GM12864 (cell line): ENCODE measurements around the gene UBE2N.

ENCODE experiments used
- DNase-seq: peaks from one replicate; pipeline ENCODE4 v3.0.0-alpha.2; 2011; ENCODE audit warnings: low read depth
- H3K4me3 ChIP-seq: 2 replicates; pipeline ENCODE4 v1.5.1; 2011; ENCODE audit warnings: mild to moderate bottlenecking, low read depth, low read length, control low read depth
- CTCF ChIP-seq: IDR thresholded peaks from 2 replicates; pipeline ENCODE4 v1.5.1; 2011; ENCODE audit warnings: low read depth, mild to moderate bottlenecking, moderate library complexity, low read length, control low read depth, inconsistent platforms; ENCODE audit errors: missing control alignments

Gene UBE2N

GRCh38 chr12:93460003-93460402 is 18.3 kb upstream of the UBE2N start:
- TF ChIP-seq CTCF, result no peak
- H3K4me3 ChIP-seq, result no peak overlapping the region
- no peak for DNase-seq

- no peak for DNase-seq
- no peak overlapping the region for H3K4me3 ChIP-seq
- no peak for TF ChIP-seq CTCF
Measured at GRCh38 chr12:93459097-93459496, 17.4 kb upstream of the UBE2N start.

- TF ChIP-seq CTCF, result no peak
- DNase-seq, result no peak
Measured at GRCh38 chr12:93456077-93456476, 14.3 kb upstream of the UBE2N start.

GRCh38 chr12:93453633-93454032 is 11.9 kb upstream of the UBE2N start:
- H3K4me3 ChIP-seq, result no peak overlapping the region
- TF ChIP-seq CTCF, result no peak
- DNase-seq, result no peak

More at GRCh38 chr12:93456077-93456476, 14.3 kb upstream of the UBE2N start:
- no peak overlapping the region for H3K4me3 ChIP-seq

- DNase-seq, result no peak
- TF ChIP-seq CTCF, result no peak
- no peak overlapping the region for H3K4me3 ChIP-seq
Measured at GRCh38 chr12:93451423-93452158, 9.8 kb upstream of the UBE2N start.

GRCh38 chr12:93449277-93449676 is 7.5 kb upstream of the UBE2N start:
- no peak for DNase-seq
- no peak overlapping the region for H3K4me3 ChIP-seq
- TF ChIP-seq CTCF, result no peak

GRCh38 chr12:93448796-93449195 is 7.0 kb upstream of the UBE2N start:
- DNase-seq, result no peak

More at GRCh38 chr12:93448796-93449195, 7.0 kb upstream of the UBE2N start:
- no peak overlapping the region for H3K4me3 ChIP-seq
- no peak for TF ChIP-seq CTCF
